ENCODE data around the gene CIAO3.

The CIAO3 gene

DNA sequence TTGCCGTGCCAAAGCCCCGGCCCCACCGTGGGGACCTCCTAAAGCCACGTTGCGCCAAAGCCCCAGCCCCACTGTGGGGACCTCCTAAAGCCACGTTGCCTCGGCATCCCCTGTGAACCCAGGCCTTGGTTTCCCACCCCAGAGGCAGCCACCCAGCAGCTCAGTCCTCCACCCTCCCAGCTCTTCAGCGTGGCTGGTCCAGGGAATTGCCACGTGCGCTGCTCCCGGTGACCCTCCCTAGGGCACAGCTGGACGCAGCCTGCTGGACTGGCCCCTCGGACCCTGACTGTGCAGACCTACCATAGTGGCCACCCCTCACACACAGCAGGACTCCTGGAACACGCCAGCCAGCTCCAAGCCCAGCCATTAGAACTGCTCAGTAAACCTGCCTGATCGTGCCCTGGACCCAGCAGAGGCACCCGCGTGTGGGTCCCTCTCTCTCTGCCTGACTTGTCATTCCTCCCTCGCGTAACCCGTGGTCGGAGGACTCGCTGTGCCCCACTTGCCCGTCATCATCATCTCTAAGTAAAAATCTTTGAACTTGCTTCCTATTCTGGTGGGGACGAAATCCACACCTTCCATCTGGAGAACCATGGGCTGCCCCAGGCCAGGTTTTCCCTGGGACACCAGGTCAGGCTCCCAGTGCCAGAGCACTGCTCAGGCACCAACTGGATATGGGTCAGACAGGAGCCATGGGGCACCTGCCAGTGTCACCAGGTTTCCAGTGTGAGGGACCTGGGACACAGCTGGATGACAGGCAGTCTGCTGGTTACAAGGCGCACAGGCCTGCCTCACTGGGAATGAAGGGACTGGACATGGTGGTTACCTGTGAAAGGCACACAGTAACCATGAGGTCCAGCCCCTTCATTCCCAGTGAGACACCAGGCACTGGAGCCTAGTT is 5.6 kb downstream of the CIAO3 start:
- TF ChIP-seq CTCF (IDR thresholded peaks at IDR 0.05; ENCODE audit: insufficient read depth, low read length, missing control alignments): no peak
- no peak for DNase-seq (ENCODE audit: low read depth, low spot score)
- H3K4me3 ChIP-seq (ENCODE audit: low read depth, low read length): no peak overlapping the region
- ChIA-PET CTCF (interaction anchor here (0.9 to 2.4 kb wide), 5 partner anchors 15 to 50 kb away, joined by 3 to 11 read pairs (median 4); partner anchors contain the start of gene ANTKMT), POLR2A (interaction anchor here (0.6 kb wide), 1 partner anchor 14 kb away, joined by 3 read pairs; the partner anchor contains the start of gene ANTKMT)

DNA sequence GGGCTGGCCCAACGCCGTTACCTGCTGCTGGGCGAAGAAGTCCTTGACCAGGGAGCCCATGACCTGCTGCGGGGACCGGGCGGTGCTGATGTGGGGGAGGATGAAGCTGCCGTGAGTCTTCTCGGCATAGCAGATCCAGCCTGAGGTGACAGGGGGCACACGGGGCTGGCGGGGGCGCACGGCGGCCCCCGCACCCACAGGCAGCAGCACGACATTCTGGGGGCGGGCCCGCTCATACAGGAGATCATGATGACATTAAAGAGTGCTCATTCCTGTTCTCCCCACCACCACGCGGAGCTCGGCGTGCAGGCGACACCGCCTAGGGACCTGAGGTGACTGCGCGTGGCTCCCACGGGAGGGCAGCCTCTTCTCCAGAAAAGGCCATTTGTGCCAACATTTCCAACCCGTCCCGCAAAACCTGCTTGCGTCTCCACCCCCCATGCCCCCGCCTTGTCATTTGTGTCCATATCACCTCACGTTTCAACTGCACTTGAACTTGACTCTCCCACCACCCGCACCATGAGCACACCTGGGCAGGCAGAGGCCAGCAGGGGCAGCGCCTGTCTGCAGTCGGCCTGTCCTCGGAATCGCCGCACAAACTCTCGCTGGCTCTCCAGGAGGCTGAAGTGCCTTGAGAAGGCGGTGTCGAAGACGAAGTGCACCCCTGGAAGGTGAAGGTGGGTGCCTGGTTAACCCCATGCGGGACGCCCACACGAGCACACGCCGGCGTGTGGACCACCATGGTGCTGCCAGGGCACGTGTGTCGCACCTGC is 6.4 kb downstream of the CIAO3 start:
- CTCF ChIA-PET: interaction anchor here (0.9 to 1.4 kb wide), 3 partner anchors 14 to 22 kb away, joined by 3 read pairs; no protein-coding TSS in a partner anchor
- H3K4me3 ChIP-seq (ENCODE audit: low read depth, low read length): no peak overlapping the region
- DNase-seq (ENCODE audit: low read depth, low spot score): no peak
- TF ChIP-seq CTCF (IDR thresholded peaks at IDR 0.05; ENCODE audit: insufficient read depth, low read length, missing control alignments): no peak
- POLR2A ChIA-PET: interaction anchor here (0.6 kb wide), 1 partner anchor 13 kb away, joined by 3 read pairs; the partner anchor contains the start of gene ANTKMT

DNA sequence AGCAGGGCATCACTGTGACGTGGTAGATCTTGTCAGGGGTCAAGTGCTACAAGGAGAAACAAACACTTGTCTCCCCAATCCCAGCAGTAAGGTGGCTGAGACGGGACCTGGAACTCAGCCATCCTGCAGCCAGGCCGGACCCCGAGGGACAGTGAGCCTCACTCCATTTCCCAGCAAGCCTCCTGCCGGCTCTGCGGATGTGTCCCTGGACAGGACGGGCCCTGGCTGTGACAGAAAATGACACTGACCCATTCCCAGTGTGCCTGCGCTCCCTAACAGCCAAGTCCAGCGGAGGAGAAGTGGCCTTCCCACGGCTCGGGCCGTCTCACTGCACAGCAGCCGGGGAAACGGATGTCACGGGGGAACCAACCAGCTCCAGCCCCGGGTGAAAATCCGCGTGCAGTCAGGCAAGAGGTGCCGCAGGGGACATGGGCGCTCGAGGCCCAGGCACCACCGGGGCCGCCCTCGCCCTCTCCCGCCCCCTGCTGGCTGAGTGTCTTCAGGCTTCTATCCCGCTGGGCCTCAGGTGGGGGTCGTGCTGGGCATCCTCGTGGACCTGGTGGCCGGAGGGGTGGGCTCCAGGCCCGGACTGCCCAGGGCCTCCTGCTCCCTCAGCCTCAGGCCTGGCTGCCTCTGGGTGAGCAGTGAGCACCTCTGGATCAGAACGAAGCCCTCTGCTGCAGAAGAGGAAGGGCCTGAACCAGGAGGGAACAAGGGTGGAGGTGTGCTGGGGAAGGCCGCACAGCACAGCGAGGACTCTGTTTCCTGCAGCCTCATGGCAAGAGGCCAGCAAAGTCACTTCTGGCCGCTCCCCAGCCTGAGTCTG is 7.2 kb downstream of the CIAO3 start:
- peak; percentile 58 for TF ChIP-seq CTCF (IDR thresholded peaks at IDR 0.05; ENCODE audit: insufficient read depth, low read length, missing control alignments)
- no peak overlapping the region for H3K4me3 ChIP-seq (ENCODE audit: low read depth, low read length)
- no peak for DNase-seq (ENCODE audit: low read depth, low spot score)
- ChIA-PET CTCF (interaction anchor here (0.7 to 6.1 kb wide), 6 partner anchors 8 to 29 kb away, joined by 3 to 48 read pairs (median 3); partner anchors contain the start of gene CIAO3), POLR2A (no interaction called here)

GRCh38 chr16:732936-733335 is 7.9 kb downstream of the CIAO3 start:
- TF ChIP-seq CTCF (IDR thresholded peaks at IDR 0.05; ENCODE audit: insufficient read depth, low read length, missing control alignments): no peak
- DNase-seq (ENCODE audit: low read depth, low spot score): no peak
- no peak overlapping the region for H3K4me3 ChIP-seq (ENCODE audit: low read depth, low read length)
- ChIA-PET CTCF (interaction anchor here (0.7 to 6.1 kb wide), 8 partner anchors 8 to 52 kb away, joined by 3 to 48 read pairs (median 3); partner anchors contain the start of genes ANTKMT and CIAO3), POLR2A (no interaction called here)

DNA sequence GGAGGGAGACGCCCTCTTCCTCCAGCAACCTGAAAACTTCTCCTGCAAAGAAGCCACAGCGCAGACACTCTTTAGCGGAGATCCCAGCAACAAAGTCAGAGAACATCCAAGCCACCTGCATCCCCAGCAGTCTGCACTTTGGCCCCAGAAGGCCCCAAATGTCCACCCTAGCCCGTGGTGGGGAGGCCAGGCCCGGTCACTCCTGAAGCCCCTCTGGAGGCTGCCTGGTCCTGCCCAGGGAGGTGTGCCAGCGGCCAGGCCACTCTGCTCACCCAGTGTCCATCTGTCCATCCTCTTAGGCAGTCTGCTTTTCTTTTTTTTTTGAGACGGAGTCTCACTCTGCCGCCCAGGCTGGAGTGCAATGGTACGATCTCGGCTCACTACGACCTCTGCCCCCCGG is 8.5 kb downstream of the CIAO3 start:
- ChIA-PET CTCF (interaction anchor here (0.7 to 6.1 kb wide), 5 partner anchors 9 to 53 kb away, joined by 3 to 48 read pairs (median 3); partner anchors contain the start of genes ANTKMT and CIAO3), POLR2A (interaction anchor here (1.4 kb wide), 1 partner anchor 12 kb away, joined by 3 read pairs; no protein-coding TSS in a partner anchor)
- TF ChIP-seq CTCF (IDR thresholded peaks at IDR 0.05; ENCODE audit: insufficient read depth, low read length, missing control alignments): no peak
- no peak for DNase-seq (ENCODE audit: low read depth, low spot score)
- H3K4me3 ChIP-seq (ENCODE audit: low read depth, low read length): no peak overlapping the region
